NK-92 (cell line): Measurements from ENCODE around the gene CATSPER3.

Experiments used
- DNase-seq: peaks from one replicate; lab custom pipeline; 2025; ENCODE audit not compliant: unreplicated experiment; lab: John Stamatoyannopoulos, UW

The CATSPER3 gene

GRCh38 chr5:135029477-135030122 is 61.9 kb downstream of the CATSPER3 start:
- DNase-seq, result no peak

GRCh38 chr5:135030123-135030955 is 62.6 kb downstream of the CATSPER3 start:
- no peak for DNase-seq

- no peak for DNase-seq
These were observed 63.5 kb downstream of the CATSPER3 start for GRCh38 chr5:135030956-135031812.

- no peak for DNase-seq
These were observed 64.3 kb downstream of the CATSPER3 start for GRCh38 chr5:135031813-135032694.

GRCh38 chr5:135032695-135032998 is 64.9 kb downstream of the CATSPER3 start:
- no peak for DNase-seq

GRCh38 chr5:135032999-135033861 is 65.5 kb downstream of the CATSPER3 start:
- DNase-seq, result no peak

- no peak for DNase-seq
These were observed 66.2 kb downstream of the CATSPER3 start, which contains the start of gene PITX1 for GRCh38 chr5:135033901-135034235. Gene PITX1, minus strand, starts transcription at chr5:135034228. Its CDS starts 347 bp downstream, at chr5:135033881.

GRCh38 chr5:135034236-135034962 is 66.7 kb downstream of the CATSPER3 start:
- DNase-seq, result no peak

- no peak for DNase-seq
These were observed 67.4 kb downstream of the CATSPER3 start for GRCh38 chr5:135034963-135035677.

GRCh38 chr5:135035678-135036030 is 67.9 kb downstream of the CATSPER3 start:
- DNase-seq, result no peak

- no peak for DNase-seq
These were observed 68.7 kb downstream of the CATSPER3 start for GRCh38 chr5:135036405-135036804.

GRCh38 chr5:135037519-135038204 is 70.0 kb downstream of the CATSPER3 start:
- DNase-seq, result no peak

GRCh38 chr5:135038205-135038812 is 70.6 kb downstream of the CATSPER3 start:
- no peak for DNase-seq

GRCh38 chr5:135038813-135039270 is 71.1 kb downstream of the CATSPER3 start:
- DNase-seq, result no peak

GRCh38 chr5:135039271-135040033 is 71.7 kb downstream of the CATSPER3 start:
- DNase-seq, result no peak

- DNase-seq, result no peak
These were observed 72.3 kb downstream of the CATSPER3 start for GRCh38 chr5:135040034-135040332.
